Activated T-cell treated with anti-CD3 and anti-CD28 coated beads for 1 hour (primary cell): ENCODE measurements around the gene EFCAB5.
"Not testable (repeated sequence)": the region's sequence is repeated elsewhere in the genome, so short reads cannot be mapped to it uniquely, and the experiment has no call there.

Experiments used
- DNase-seq: peaks from one replicate; pipeline ENCODE4 v3.0.0-alpha.2; 2020; ENCODE audit warnings: low read depth

The EFCAB5 gene

GRCh38 chr17:29935909-29936308 is 5.5 kb upstream of the EFCAB5 start:
- not testable (repeated sequence) for DNase-seq

GRCh38 chr17:29936724-29937123 is 4.7 kb upstream of the EFCAB5 start:
- DNase-seq, result no peak

- DNase-seq, result no peak
Measured at GRCh38 chr17:29945281-29945680, 3.8 kb downstream of the EFCAB5 start.

GRCh38 chr17:29948448-29949215 is 7.2 kb downstream of the EFCAB5 start:
- no peak for DNase-seq

- DNase-seq, result no peak
Measured at GRCh38 chr17:29949696-29950095, 8.3 kb downstream of the EFCAB5 start.

- DNase-seq, result no peak
Measured at GRCh38 chr17:29954405-29954804, 13.0 kb downstream of the EFCAB5 start.

- no peak for DNase-seq
Measured at GRCh38 chr17:29956225-29956624, 14.8 kb downstream of the EFCAB5 start.

- not testable (repeated sequence) for DNase-seq
Measured at GRCh38 chr17:29957488-29957887, 16.1 kb downstream of the EFCAB5 start.

- DNase-seq, result no peak
Measured at GRCh38 chr17:29958947-29959657, 17.7 kb downstream of the EFCAB5 start.

- DNase-seq, result no peak
Measured at GRCh38 chr17:29959658-29960337, 18.4 kb downstream of the EFCAB5 start.

GRCh38 chr17:29962656-29963055 is 21.2 kb downstream of the EFCAB5 start:
- DNase-seq, result no peak

GRCh38 chr17:29968271-29968670 is 26.8 kb downstream of the EFCAB5 start:
- DNase-seq, result no peak

- no peak for DNase-seq
Measured at GRCh38 chr17:29972277-29972676, 30.8 kb downstream of the EFCAB5 start.

GRCh38 chr17:29973005-29973404 is 31.6 kb downstream of the EFCAB5 start:
- DNase-seq, result no peak

GRCh38 chr17:29977836-29978235 is 36.4 kb downstream of the EFCAB5 start:
- DNase-seq, result no peak

GRCh38 chr17:29980261-29980660 is 38.8 kb downstream of the EFCAB5 start:
- no peak for DNase-seq

GRCh38 chr17:29982991-29983653 is 41.7 kb downstream of the EFCAB5 start:
- no peak for DNase-seq

- no peak for DNase-seq
Measured at GRCh38 chr17:29996458-29996857, 55.0 kb downstream of the EFCAB5 start.

GRCh38 chr17:30000001-30000754 is 58.7 kb downstream of the EFCAB5 start:
- DNase-seq, result no peak

- DNase-seq, result no peak
Measured at GRCh38 chr17:30000755-30001257, 59.4 kb downstream of the EFCAB5 start.

- no peak for DNase-seq
Measured at GRCh38 chr17:30002088-30002487, 60.7 kb downstream of the EFCAB5 start.
